Measurements from ENCODE around the gene PCCB.

GRCh38 chr3:136249091-136249490 is 1.0 kb upstream of the PCCB start:
- no peak for TF ChIP-seq CTCF (IDR thresholded peaks at IDR 0.05)
- TF ChIP-seq ZFX (IDR thresholded peaks at IDR 0.05; ENCODE audit: borderline replicate concordance), result no peak

Measured in 22Rv1 (cell line).